GM12878 (cell line): ENCODE results near the gene VANGL1. TPM values are rescaled to one million over a fixed set of nuclear protein-coding genes. Genes with fewer than 3 reads are reported as not detected.

Experiments used
- IKZF1 ChIP-seq: fragments of 450-650 bp; conservative IDR thresholded peaks from 2 replicates; pipeline ENCODE4 v1.6.1; 2017; ENCODE audit warnings: antibody characterized with exemption, mild to moderate bottlenecking
- NBN ChIP-seq: fragments of 450-650 bp; IDR thresholded peaks from 2 replicates; pipeline ENCODE4 v1.6.1; 2016
- RAD21 ChIP-seq: IDR thresholded peaks from 2 replicates; pipeline ENCODE4 v1.6.1; 2011; ENCODE audit warnings: mild to moderate bottlenecking, low read depth, low read length, moderate library complexity; ENCODE audit not compliant: insufficient read depth
- polyA plus RNA-seq, 11 experiments: library from polyadenylated mRNA; depleted of rRNA in 4 of 11; unstranded in 6 of 11; stranded (reverse) in 5 of 11; fragments of >200 nt; fragmentation: Nextera tagmentation in 4 of 11; fragmentation: Illumina TruSeq in 1 of 11; extraction: Ambion mirVana in 4 of 11; extraction: Trizol in 1 of 11; gene quantifications; 1 replicate in 1 of 11; 2 replicates in 10 of 11; pipeline versions ENCODE4 v1.2.1 to v1.2.3, GENCODE V29; 2011 to 2016; ENCODE audit warnings: inconsistent platforms in 2 of 11, missing spikeins in 2 of 11, low read depth in 1 of 11
- total RNA-seq, 4 experiments: library from RNA; depleted of rRNA in 3 of 4; stranded (reverse); fragments of >200 nt in 3 of 4; fragmentation: Illumina TruSeq in 1 of 4; extraction: Trizol in 1 of 4; gene quantifications; 2 replicates each; pipeline versions ENCODE4 v1.2.1 to v1.2.3, GENCODE V29; 2013 to 2021
- TF ChIP-seq, protein P1 (sequence below): fragments of 450-650 bp; IDR thresholded peaks from 2 replicates; pipeline ENCODE4 v1.6.1; 2017; ENCODE audit warnings: mild to moderate bottlenecking, moderate library complexity
- TF ChIP-seq, protein P2 (sequence below), 3 experiments: IDR thresholded peaks in 2 of 3; conservative IDR thresholded peaks in 1 of 3; 2 replicates each; pipeline ENCODE4 v1.5.1; 2011; ENCODE audit warnings: low read depth in 3 of 3, low read length in 3 of 3, mild to moderate bottlenecking in 3 of 3, control low read depth in 2 of 3, moderate library complexity in 2 of 3, inconsistent platforms in 1 of 3, mixed read lengths in 1 of 3; ENCODE audit not compliant: control insufficient read depth in 2 of 3, insufficient read depth in 1 of 3; ENCODE audit errors: extremely low read depth in 1 of 3

The VANGL1 gene
- total and polyA plus RNA-seq, 10 of the 15 experiments (the other 5 are each of a cell fraction or from before 2014, with no cell fraction given) = 0.71 to 12.9 (median 6.3) TPM

DNA sequence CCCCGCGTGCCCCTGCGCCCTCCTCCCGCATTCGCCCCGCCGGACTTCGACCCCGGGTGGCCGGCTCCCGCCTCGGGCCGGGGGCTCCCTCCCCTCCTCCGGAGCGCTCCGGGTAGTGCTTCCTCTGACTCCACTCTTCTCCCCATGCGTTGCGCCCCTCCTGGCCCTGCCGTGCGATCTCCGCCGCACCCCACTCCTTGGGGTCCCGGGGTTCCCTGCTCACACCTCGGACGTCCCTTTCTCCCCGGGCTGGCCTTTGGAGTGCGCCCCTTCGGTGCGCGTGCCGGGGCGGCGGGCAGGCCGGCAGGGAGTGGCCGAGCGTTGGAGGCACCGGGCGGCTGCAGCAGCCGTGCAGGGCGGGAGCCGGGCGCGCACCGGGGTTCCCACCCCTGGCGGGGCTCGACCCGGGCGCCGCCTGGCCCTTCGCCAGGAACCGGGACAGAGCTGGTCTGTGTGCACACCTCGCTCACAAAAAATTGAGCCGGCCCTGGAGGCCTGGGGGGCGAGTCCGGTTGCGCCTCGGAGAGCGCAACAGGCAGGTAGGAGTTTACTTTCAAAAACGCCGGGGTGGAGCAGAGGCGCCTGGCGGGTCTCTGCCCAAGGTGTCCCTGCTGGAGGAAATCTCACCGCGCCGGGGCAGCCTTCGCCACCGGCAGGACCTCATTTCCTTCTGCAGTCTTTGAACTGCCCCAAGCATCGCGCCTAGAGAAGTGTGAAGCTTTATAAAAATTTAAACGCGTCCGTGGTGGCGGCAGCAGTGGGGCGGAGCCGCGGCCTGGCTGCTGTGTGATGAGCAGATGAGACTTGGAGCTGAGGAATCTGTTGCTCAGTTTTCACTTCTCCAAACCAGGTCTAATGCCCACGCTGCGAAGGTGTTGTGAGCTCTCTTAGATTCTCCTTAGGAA, 650 bp downstream of the VANGL1 start (continued):
- TF ChIP-seq IKZF1 (peak; percentile 21; the same call in 1 of the 2 replicates), NBN (0 out of 2 replicates have a peak, but pooled peaks have one; percentile 21), RAD21 (peak; percentile 26; the same call in 1 of the 2 replicates)
- TF ChIP-seq, protein P1, sequence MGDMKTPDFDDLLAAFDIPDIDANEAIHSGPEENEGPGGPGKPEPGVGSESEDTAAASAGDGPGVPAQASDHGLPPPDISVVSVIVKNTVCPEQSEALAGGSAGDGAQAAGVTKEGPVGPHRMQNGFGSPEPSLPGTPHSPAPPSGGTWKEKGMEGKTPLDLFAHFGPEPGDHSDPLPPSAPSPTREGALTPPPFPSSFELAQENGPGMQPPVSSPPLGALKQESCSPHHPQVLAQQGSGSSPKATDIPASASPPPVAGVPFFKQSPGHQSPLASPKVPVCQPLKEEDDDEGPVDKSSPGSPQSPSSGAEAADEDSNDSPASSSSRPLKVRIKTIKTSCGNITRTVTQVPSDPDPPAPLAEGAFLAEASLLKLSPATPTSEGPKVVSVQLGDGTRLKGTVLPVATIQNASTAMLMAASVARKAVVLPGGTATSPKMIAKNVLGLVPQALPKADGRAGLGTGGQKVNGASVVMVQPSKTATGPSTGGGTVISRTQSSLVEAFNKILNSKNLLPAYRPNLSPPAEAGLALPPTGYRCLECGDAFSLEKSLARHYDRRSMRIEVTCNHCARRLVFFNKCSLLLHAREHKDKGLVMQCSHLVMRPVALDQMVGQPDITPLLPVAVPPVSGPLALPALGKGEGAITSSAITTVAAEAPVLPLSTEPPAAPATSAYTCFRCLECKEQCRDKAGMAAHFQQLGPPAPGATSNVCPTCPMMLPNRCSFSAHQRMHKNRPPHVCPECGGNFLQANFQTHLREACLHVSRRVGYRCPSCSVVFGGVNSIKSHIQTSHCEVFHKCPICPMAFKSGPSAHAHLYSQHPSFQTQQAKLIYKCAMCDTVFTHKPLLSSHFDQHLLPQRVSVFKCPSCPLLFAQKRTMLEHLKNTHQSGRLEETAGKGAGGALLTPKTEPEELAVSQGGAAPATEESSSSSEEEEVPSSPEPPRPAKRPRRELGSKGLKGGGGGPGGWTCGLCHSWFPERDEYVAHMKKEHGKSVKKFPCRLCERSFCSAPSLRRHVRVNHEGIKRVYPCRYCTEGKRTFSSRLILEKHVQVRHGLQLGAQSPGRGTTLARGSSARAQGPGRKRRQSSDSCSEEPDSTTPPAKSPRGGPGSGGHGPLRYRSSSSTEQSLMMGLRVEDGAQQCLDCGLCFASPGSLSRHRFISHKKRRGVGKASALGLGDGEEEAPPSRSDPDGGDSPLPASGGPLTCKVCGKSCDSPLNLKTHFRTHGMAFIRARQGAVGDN = 0 out of 2 replicates have a peak, but pooled peaks have one; percentile 27
- TF ChIP-seq, protein P2, sequence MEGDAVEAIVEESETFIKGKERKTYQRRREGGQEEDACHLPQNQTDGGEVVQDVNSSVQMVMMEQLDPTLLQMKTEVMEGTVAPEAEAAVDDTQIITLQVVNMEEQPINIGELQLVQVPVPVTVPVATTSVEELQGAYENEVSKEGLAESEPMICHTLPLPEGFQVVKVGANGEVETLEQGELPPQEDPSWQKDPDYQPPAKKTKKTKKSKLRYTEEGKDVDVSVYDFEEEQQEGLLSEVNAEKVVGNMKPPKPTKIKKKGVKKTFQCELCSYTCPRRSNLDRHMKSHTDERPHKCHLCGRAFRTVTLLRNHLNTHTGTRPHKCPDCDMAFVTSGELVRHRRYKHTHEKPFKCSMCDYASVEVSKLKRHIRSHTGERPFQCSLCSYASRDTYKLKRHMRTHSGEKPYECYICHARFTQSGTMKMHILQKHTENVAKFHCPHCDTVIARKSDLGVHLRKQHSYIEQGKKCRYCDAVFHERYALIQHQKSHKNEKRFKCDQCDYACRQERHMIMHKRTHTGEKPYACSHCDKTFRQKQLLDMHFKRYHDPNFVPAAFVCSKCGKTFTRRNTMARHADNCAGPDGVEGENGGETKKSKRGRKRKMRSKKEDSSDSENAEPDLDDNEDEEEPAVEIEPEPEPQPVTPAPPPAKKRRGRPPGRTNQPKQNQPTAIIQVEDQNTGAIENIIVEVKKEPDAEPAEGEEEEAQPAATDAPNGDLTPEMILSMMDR (IDR thresholded peaks at IDR 0.05 in 2 of 3, conservative IDR thresholded peaks at IDR 0.05 in 1 of 3; ENCODE audit: control insufficient read depth in 2 of 3, extremely low read depth in 1 of 3, insufficient read depth in 1 of 3, low read depth in 3 of 3, low read length in 3 of 3) = peak in 2 of 3 experiments; percentile 5 to 21; a peak in 1 of 6 replicates
